HCT116 (cell line): ENCODE data around the gene AHCTF1. TPM values are rescaled to one million over a fixed set of nuclear protein-coding genes. Genes with fewer than 3 reads are reported as not detected.

ENCODE experiments used
- ATAC-seq: fragments of 200-7000 bp; cut with Tn5 transposase; 2 replicates; pipeline ENCODE4 v1.9.1; 2020; ENCODE audit warnings: mild to moderate bottlenecking, moderate library complexity
- BruUV-seq: library from RNA; stranded (reverse); fragments of 400-500 nt; replicated peaks from 2 replicates; lab custom pipeline; 2021; lab: Mats Ljungman, UMichigan
- CTCF ChIA-PET: fragments of 300-600 bp; sonication (Branson Sonifier 250); formaldehyde crosslinking; loops from one replicate; lab custom pipeline; 2021; ENCODE audit warnings: antibody characterized with exemption; lab: Charles Lee
- POLR2A ChIA-PET: fragments of 300-600, 350-600 bp; sonication (Branson Sonifier 250); formaldehyde crosslinking; loops from one replicate; lab custom pipeline; 2021; ENCODE audit warnings: antibody characterized with exemption; lab: Charles Lee
- RAD21 ChIA-PET, 2 experiments: fragments of 300-600 bp; sonication (Branson Sonifier 250); formaldehyde crosslinking; loops; one replicate each; lab custom pipeline; 2023; ENCODE audit warnings: low total read pairs in 2 of 2; ENCODE audit not compliant: uncharacterized antibody in 2 of 2, unreplicated experiment in 2 of 2, low non-redundant PET in 1 of 2; lab: Charles Lee
- DNase-seq: peaks from one replicate; pipeline ENCODE4 v3.0.0-alpha.2; 2010; ENCODE audit warnings: low read depth, low spot score
- H2AFZ ChIP-seq: fragments of 200-600 bp; shearing (Covaris generic), sonication (generic); 2 replicates; pipeline ENCODE4 v1.6.1; 2017; ENCODE audit warnings: low read depth, mixed run types, mixed read lengths, antibody characterized with exemption, low read length; ENCODE audit not compliant: poor library complexity, severe bottlenecking
- H3K27ac ChIP-seq: 2 replicates; pipeline ENCODE4 v1.5.1; 2012; ENCODE audit warnings: low read depth, low read length
- H3K27me3 ChIP-seq: fragments of 200-600 bp; sonication (generic); 2 replicates; pipeline ENCODE4 v1.6.1; 2016; ENCODE audit warnings: mixed run types, low read length, mixed read lengths; ENCODE audit not compliant: insufficient read depth
- H3K36me3 ChIP-seq, 2 experiments: fragments of 200-500 bp in 1 of 2; fragments of 200-600 bp in 1 of 2; sonication (Bioruptor generic) in 1 of 2; sonication (generic) in 1 of 2; 2 replicates each; pipeline versions ENCODE4 v1.5.1 to v1.6.1; 2014 to 2016; ENCODE audit warnings: low read length in 2 of 2, inconsistent platforms in 1 of 2, mixed read lengths in 1 of 2, mixed run types in 1 of 2; ENCODE audit not compliant: insufficient read depth in 2 of 2, control insufficient read depth in 1 of 2
- H3K4me1 ChIP-seq, 2 experiments: fragments of 200-600 bp in 1 of 2; sonication (generic) in 1 of 2; 2 replicates each; pipeline versions ENCODE4 v1.5.1 to v1.6.1; 2012 to 2017; ENCODE audit warnings: low read length in 2 of 2, inconsistent platforms in 1 of 2, mild to moderate bottlenecking in 1 of 2, mixed read lengths in 1 of 2, mixed run types in 1 of 2, moderate library complexity in 1 of 2; ENCODE audit not compliant: insufficient read depth in 2 of 2, control insufficient read depth in 1 of 2
- H3K4me2 ChIP-seq: fragments of 200-600 bp; sonication (generic); 2 replicates; pipeline ENCODE4 v1.6.1; 2017; ENCODE audit warnings: mixed run types, low read length, mixed read lengths
- H3K4me3 ChIP-seq, 2 experiments: fragments of 200-600 bp in 1 of 2; sonication (generic) in 1 of 2; replicated peaks in 1 of 2; 2 replicates each; pipeline ENCODE4 v1.5.1; 2011 to 2016; ENCODE audit warnings: low read length in 2 of 2, control low read depth in 1 of 2, low read depth in 1 of 2, mild to moderate bottlenecking in 1 of 2, mixed read lengths in 1 of 2, mixed run types in 1 of 2
- H3K79me2 ChIP-seq: fragments of 200-600 bp; sonication (generic); 2 replicates; pipeline ENCODE4 v1.6.1; 2017; ENCODE audit warnings: mild to moderate bottlenecking, mixed run types, low read length, moderate library complexity, mixed read lengths; ENCODE audit not compliant: insufficient read depth
- H3K9ac ChIP-seq: fragments of 200-600 bp; sonication (generic); 2 replicates; pipeline ENCODE4 v1.6.1; 2016; ENCODE audit warnings: low read length, mixed read lengths
- H3K9me2 ChIP-seq: fragments of 200-600 bp; sonication (generic), shearing (Covaris generic); 2 replicates; pipeline ENCODE4 v1.6.1; 2017; ENCODE audit warnings: mixed run types, mild to moderate bottlenecking, moderate library complexity; ENCODE audit not compliant: insufficient read depth
- H3K9me3 ChIP-seq, 2 experiments: fragments of 200-500 bp in 1 of 2; fragments of 200-600 bp in 1 of 2; sonication (Bioruptor generic) in 1 of 2; sonication (generic) in 1 of 2; 2 replicates each; pipeline ENCODE4 v1.6.1; 2014 to 2017; ENCODE audit warnings: low read length in 2 of 2, mixed read lengths in 2 of 2, inconsistent platforms in 1 of 2, low read depth in 1 of 2, mild to moderate bottlenecking in 1 of 2, mixed run types in 1 of 2, moderate library complexity in 1 of 2; ENCODE audit not compliant: control insufficient read depth in 1 of 2, insufficient read depth in 1 of 2
- H4K20me1 ChIP-seq: fragments of 200-600 bp; sonication (generic), shearing (Covaris generic); 2 replicates; pipeline ENCODE4 v1.6.1; 2017; ENCODE audit warnings: mixed run types, mild to moderate bottlenecking, moderate library complexity; ENCODE audit not compliant: insufficient read depth
- CBX3 ChIP-seq: IDR thresholded peaks from 2 replicates; pipeline ENCODE4 v1.6.1; 2012; ENCODE audit warnings: low read depth
- CEBPB ChIP-seq: IDR thresholded peaks from 2 replicates; pipeline ENCODE4 v1.6.1; 2012; ENCODE audit warnings: low read depth
- ELF1 ChIP-seq: IDR thresholded peaks from 2 replicates; pipeline ENCODE4 v1.6.1; 2012; ENCODE audit warnings: low read depth, borderline replicate concordance
- EZH2 ChIP-seq: fragments of 200-600 bp; sonication (generic); IDR thresholded peaks from 2 replicates; pipeline ENCODE4 v1.6.1; 2017; ENCODE audit warnings: antibody characterized with exemption, mixed run types
- EZH2phosphoT487 ChIP-seq: fragments of 200-600 bp; IDR thresholded peaks from 2 replicates; pipeline ENCODE4 v1.6.1; 2018; ENCODE audit warnings: antibody characterized with exemption, borderline replicate concordance
- FOSL1 ChIP-seq: IDR thresholded peaks from 2 replicates; pipeline ENCODE4 v1.6.1; 2012; ENCODE audit warnings: low read depth
- RAD21 ChIP-seq: IDR thresholded peaks from 2 replicates; pipeline ENCODE4 v1.6.1; 2012; ENCODE audit warnings: low read depth, mild to moderate bottlenecking
- SIN3A ChIP-seq: IDR thresholded peaks from 2 replicates; pipeline ENCODE4 v1.6.1; 2012; ENCODE audit warnings: low read depth
- SP1 ChIP-seq: IDR thresholded peaks from 2 replicates; pipeline ENCODE4 v1.6.1; 2012; ENCODE audit warnings: low read depth
- SRF ChIP-seq: IDR thresholded peaks from 2 replicates; pipeline ENCODE4 v1.6.1; 2012; ENCODE audit warnings: low read depth
- TCF7L2 ChIP-seq: IDR thresholded peaks from 2 replicates; pipeline ENCODE4 v1.7.0; 2011; ENCODE audit warnings: borderline replicate concordance, inconsistent platforms; ENCODE audit not compliant: insufficient read depth, insufficient read length; ENCODE audit errors: extremely low read depth
- YY1 ChIP-seq: IDR thresholded peaks from 2 replicates; pipeline ENCODE4 v1.6.1; 2011; ENCODE audit warnings: low read length, low read depth, moderate library complexity, mild to moderate bottlenecking; ENCODE audit not compliant: insufficient replicate concordance; ENCODE audit errors: extremely low read depth
- ZFX ChIP-seq: fragments of 450-650 bp; IDR thresholded peaks from 2 replicates; pipeline ENCODE4 v1.6.1; 2017
- ZNF274 ChIP-seq: fragments of 200-500 bp; sonication (Bioruptor generic); IDR thresholded peaks from 2 replicates; pipeline ENCODE4 v1.6.1; 2014; ENCODE audit warnings: mild to moderate bottlenecking, low read depth, low read length, inconsistent platforms
- intact Hi-C: fragments of 100-400 bp; cut with micrococcal nuclease; formaldehyde crosslinking; loops from 2 replicates; pipeline ENCODE4 v1.10.0; 2022
- total RNA-seq: library from RNA; stranded (reverse); gene quantifications from one replicate; pipeline ENCODE4 v1.2.1, GENCODE V29; 2021; ENCODE audit not compliant: unreplicated experiment
- TF ChIP-seq, protein P1 (sequence below): IDR thresholded peaks from 2 replicates; pipeline ENCODE4 v1.6.1; 2011; ENCODE audit warnings: mild to moderate bottlenecking, low read length, moderate library complexity; ENCODE audit not compliant: insufficient replicate concordance; ENCODE audit errors: extremely low read depth
- TF ChIP-seq, protein P2 (sequence below): IDR thresholded peaks from 2 replicates; pipeline ENCODE4 v1.6.1; 2012
- TF ChIP-seq, protein P3 (sequence below): IDR thresholded peaks from 2 replicates; pipeline ENCODE4 v1.6.1; 2012

AHCTF1 gene
- total RNA-seq, 1 experiment from 2014 or later, result 56.2 TPM

DNA sequence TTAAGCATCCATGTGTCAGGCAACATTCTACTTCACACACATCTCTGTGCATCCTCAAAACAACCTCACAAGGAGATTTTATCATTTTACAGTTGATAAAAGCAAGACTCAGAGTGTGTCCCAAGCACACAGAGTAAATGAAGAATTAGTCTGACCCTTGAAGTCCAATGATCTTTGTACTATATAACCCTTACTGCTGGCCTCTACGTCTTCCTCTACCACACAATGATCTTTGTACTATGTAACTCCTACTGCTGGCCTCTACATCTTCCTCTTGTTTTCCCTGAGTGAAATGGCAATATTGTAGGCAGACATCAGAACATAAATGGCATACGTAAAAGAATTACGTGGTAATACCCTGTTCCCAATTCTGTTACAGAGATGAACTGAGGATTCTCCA is 55.3 kb downstream of the AHCTF1 start (continued):
- TF ChIP-seq, protein P1, sequence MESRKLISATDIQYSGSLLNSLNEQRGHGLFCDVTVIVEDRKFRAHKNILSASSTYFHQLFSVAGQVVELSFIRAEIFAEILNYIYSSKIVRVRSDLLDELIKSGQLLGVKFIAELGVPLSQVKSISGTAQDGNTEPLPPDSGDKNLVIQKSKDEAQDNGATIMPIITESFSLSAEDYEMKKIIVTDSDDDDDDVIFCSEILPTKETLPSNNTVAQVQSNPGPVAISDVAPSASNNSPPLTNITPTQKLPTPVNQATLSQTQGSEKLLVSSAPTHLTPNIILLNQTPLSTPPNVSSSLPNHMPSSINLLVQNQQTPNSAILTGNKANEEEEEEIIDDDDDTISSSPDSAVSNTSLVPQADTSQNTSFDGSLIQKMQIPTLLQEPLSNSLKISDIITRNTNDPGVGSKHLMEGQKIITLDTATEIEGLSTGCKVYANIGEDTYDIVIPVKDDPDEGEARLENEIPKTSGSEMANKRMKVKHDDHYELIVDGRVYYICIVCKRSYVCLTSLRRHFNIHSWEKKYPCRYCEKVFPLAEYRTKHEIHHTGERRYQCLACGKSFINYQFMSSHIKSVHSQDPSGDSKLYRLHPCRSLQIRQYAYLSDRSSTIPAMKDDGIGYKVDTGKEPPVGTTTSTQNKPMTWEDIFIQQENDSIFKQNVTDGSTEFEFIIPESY, result no peak
- TF ChIP-seq SIN3A (no peak), TCF7L2 (no peak), ZFX (no peak), CEBPB (no peak)
- TF ChIP-seq, protein P2, sequence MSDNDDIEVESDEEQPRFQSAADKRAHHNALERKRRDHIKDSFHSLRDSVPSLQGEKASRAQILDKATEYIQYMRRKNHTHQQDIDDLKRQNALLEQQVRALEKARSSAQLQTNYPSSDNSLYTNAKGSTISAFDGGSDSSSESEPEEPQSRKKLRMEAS, result no peak

DNA sequence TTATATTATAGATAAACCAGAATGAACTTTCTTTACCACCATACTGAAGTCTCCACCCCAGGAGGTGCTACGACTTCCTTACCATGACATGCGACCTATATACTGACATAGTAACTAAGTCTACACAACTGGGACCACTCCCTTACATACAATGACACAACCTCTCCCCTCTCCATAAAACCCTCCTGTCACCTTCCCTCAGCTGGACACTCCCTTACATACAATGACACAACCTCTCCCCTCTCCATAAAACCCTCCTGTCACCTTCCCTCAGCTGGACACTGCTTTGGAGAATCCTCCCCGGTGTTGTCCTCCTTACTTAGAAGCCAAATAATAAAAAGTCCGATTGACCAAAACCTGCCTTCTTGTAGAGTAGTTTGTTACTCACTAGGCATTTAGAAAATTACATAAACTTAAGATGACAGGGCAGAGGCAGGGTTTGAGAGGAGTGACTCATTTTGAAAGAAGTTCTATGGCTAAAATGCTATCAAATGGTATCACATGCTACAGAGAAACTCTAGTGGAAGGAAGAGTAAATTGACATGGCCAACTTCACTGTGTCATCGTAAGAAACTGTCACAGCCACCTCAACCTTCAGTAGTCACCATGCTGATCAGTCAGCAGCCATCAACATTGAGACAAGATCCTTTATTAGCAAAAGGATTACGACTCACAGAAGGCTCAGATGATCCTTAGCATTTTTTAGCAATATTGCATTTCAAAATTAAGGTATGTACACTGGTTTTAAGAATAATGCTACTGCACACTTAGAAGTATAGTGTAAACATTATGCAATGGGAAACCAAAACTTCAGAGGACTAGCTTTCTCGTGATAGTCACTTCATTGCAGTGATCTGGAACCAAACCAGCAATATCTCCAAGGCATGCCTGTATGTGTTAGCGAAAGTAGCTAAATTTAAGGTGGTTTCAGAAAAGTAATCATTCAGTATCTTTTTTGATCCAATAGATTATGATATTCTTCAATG is 56.4 kb downstream of the AHCTF1 start:
- BruUV-seq, result no TSS peak
- no peak overlapping the region for H3K9ac ChIP-seq
- CTCF ChIA-PET, result no interaction called here
- H3K9me3 ChIP-seq, result no peaks in the 10 kb centered on the region
- peaks cover 90% of the 10 kb centered on the region for H3K79me2 ChIP-seq
- no peaks in the 10 kb centered on the region for H3K27me3 ChIP-seq
- RAD21 ChIA-PET, result no interaction called here
- peaks cover 6% of the 10 kb centered on the region for H4K20me1 ChIP-seq
- no peak for ATAC-seq
- H3K4me1 ChIP-seq, result no peaks in the 10 kb centered on the region
- no peak overlapping the region for H2AFZ ChIP-seq
- DNase-seq, result no peak
- H3K4me2 ChIP-seq, result no peak overlapping the region
- no peak overlapping the region for H3K4me3 ChIP-seq
- TF ChIP-seq RAD21 (no peak), SP1 (no peak), TCF7L2 (no peak), CBX3 (no peak), ZNF274 (no peak), ZFX (no peak), SRF (no peak), EZH2phosphoT487 (no peak), ELF1 (no peak), EZH2 (no peak), YY1 (no peak), FOSL1 (no peak)
- TF ChIP-seq, protein P3, sequence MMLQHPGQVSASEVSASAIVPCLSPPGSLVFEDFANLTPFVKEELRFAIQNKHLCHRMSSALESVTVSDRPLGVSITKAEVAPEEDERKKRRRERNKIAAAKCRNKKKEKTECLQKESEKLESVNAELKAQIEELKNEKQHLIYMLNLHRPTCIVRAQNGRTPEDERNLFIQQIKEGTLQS, result no peak
- TF ChIP-seq, protein P1, result no peak
- POLR2A ChIA-PET, result no interaction called here
- no peak overlapping the region for H3K27ac ChIP-seq
- peaks cover 15 to 30% of the 10 kb centered on the region in 2 experiments for H3K36me3 ChIP-seq
- no peaks in the 10 kb centered on the region for H3K9me2 ChIP-seq
- intact Hi-C loops, result no loop called here
